OCI-LY3 (cell line): Measurements from ENCODE around the gene IMPG2.

Source experiments
- EZH2phosphoT487 ChIP-seq: fragments of 200-600 bp; shearing (Covaris generic); IDR thresholded peaks from 2 replicates; pipeline ENCODE4 v1.6.1; 2018; ENCODE audit warnings: antibody characterized with exemption, mixed run types, low read depth
- TF ChIP-seq, protein P1 (sequence below): fragments of 200-600, 300-600 bp; sonication (generic); IDR thresholded peaks from 2 replicates; pipeline ENCODE4 v1.5.1; 2014; ENCODE audit warnings: antibody characterized with exemption, low read length, low read depth

DNA sequence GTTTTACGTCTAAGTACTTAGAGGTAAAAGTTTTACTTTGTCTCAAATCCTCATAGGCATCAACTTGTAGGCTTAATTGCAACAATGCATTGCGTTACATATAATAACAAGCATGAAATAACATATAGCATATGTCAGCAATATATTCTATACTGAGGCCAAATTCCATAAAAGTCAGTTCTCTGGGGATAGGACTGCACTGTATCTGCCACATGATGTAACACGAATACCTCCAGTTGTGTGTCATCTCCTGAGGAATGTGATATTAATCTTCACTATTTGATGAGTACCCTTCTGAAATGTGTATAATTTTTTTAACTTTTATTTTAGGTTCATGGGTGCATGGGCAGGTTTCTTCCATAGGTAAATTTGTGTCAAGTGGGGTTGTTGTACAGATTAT lies 126.4 kb downstream of the IMPG2 start:
- TF ChIP-seq, protein P1, sequence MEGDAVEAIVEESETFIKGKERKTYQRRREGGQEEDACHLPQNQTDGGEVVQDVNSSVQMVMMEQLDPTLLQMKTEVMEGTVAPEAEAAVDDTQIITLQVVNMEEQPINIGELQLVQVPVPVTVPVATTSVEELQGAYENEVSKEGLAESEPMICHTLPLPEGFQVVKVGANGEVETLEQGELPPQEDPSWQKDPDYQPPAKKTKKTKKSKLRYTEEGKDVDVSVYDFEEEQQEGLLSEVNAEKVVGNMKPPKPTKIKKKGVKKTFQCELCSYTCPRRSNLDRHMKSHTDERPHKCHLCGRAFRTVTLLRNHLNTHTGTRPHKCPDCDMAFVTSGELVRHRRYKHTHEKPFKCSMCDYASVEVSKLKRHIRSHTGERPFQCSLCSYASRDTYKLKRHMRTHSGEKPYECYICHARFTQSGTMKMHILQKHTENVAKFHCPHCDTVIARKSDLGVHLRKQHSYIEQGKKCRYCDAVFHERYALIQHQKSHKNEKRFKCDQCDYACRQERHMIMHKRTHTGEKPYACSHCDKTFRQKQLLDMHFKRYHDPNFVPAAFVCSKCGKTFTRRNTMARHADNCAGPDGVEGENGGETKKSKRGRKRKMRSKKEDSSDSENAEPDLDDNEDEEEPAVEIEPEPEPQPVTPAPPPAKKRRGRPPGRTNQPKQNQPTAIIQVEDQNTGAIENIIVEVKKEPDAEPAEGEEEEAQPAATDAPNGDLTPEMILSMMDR: no peak
- no peak for TF ChIP-seq EZH2phosphoT487
